WERI-Rb-1 (cell line): Measurements from ENCODE around the gene DPH1.
A peak's percentile ranks its signal among the peaks of the same experiment; 100 is the strongest.

Experiments used
- DNase-seq: peaks from one replicate; pipeline ENCODE4 v3.0.0-alpha.2; 2020
- H3K27ac ChIP-seq: fragments of 250-450 bp; sonication (Bioruptor Pico); 2 replicates; pipeline ENCODE4 v1.5.1; 2020; ENCODE audit warnings: mild to moderate bottlenecking, moderate library complexity
- H3K27me3 ChIP-seq: fragments of 250-450 bp; sonication (Bioruptor Pico); 2 replicates; pipeline ENCODE4 v1.5.1; 2021; ENCODE audit warnings: mild to moderate bottlenecking, low read depth, moderate library complexity; ENCODE audit not compliant: insufficient read depth, severe bottlenecking
- H3K36me3 ChIP-seq: fragments of 250-450 bp; sonication (Bioruptor Pico); 2 replicates; pipeline ENCODE4 v1.5.1; 2020; ENCODE audit warnings: mild to moderate bottlenecking, moderate library complexity
- H3K4me3 ChIP-seq: 2 replicates; pipeline ENCODE4 v1.5.1; 2011; ENCODE audit warnings: low read depth, mild to moderate bottlenecking, control low read depth, low read length
- H3K9me3 ChIP-seq: fragments of 250-450 bp; sonication (Bioruptor Pico); 2 replicates; pipeline ENCODE4 v1.5.1; 2021; ENCODE audit warnings: mild to moderate bottlenecking, moderate library complexity; ENCODE audit not compliant: severe bottlenecking
- CTCF ChIP-seq: IDR thresholded peaks from 2 replicates; pipeline ENCODE4 v1.5.1; 2011; ENCODE audit warnings: low read depth, mild to moderate bottlenecking, control low read depth, inconsistent platforms, low read length

DPH1 gene

GRCh38 chr17:2051933-2052559 is 22.1 kb downstream of the DPH1 start:
- Histone ChIP-seq H3K9me3 (no peaks in the 10 kb centered on the region), H3K27ac (no peak overlapping the region), H3K36me3 (no peaks in the 10 kb centered on the region), H3K27me3 (peaks cover 16% of the 10 kb centered on the region), H3K4me3 (no peak overlapping the region)
- TF ChIP-seq CTCF = no peak
- DNase-seq = no peak

GRCh38 chr17:2053380-2054261 is 23.7 kb downstream of the DPH1 start:
- no peak overlapping the region for H3K27ac ChIP-seq
- peak; percentile 76 for TF ChIP-seq CTCF
- peak overlapping the region; percentile 59 for H3K4me3 ChIP-seq
- H3K9me3 ChIP-seq = no peaks in the 10 kb centered on the region
- H3K27me3 ChIP-seq = peaks cover 16% of the 10 kb centered on the region
- no peaks in the 10 kb centered on the region for H3K36me3 ChIP-seq
- DNase-seq = peak; percentile 81

GRCh38 chr17:2054262-2054511 is 24.2 kb downstream of the DPH1 start:
- H3K36me3 ChIP-seq = no peaks in the 10 kb centered on the region
- no peak overlapping the region for H3K27ac ChIP-seq
- H3K9me3 ChIP-seq = no peaks in the 10 kb centered on the region
- H3K4me3 ChIP-seq = peak overlapping the region; percentile 59
- TF ChIP-seq CTCF = no peak
- peaks cover 16% of the 10 kb centered on the region for H3K27me3 ChIP-seq
- DNase-seq = no peak

- H3K27me3 ChIP-seq = peaks cover 16% of the 10 kb centered on the region
- peak within 1 kb of the TSS; percentile 59 for H3K4me3 ChIP-seq
- peak; percentile 62 for DNase-seq
- no peaks in the 10 kb centered on the region for H3K9me3 ChIP-seq
- TF ChIP-seq CTCF = peak; percentile 88
- no peaks in the 10 kb centered on the region for H3K36me3 ChIP-seq
- no peak within 1 kb of the TSS for H3K27ac ChIP-seq
Observed at GRCh38 chr17:2054512-2055291, 24.7 kb downstream of the DPH1 start, which contains the start of gene HIC1. Gene HIC1 (plus strand): TSS chr17:2055103. CDS start chr17:2056691, 1,588 bp downstream.

GRCh38 chr17:2055292-2056205 is 25.6 kb downstream of the DPH1 start:
- Histone ChIP-seq H3K9me3 (no peaks in the 10 kb centered on the region), H3K4me3 (peak overlapping the region; percentile 59), H3K27ac (no peak overlapping the region), H3K27me3 (peaks cover 15% of the 10 kb centered on the region), H3K36me3 (no peaks in the 10 kb centered on the region; the same call in 1 of the 2 replicates)
- no peak for DNase-seq
- TF ChIP-seq CTCF = no peak
